Activated CD8-positive, alpha-beta memory T cell treated with anti-CD3 and anti-CD28 coated beads, Interleukin-2, amount 50 U/mL, for 24 hours (primary cell): ENCODE results near the gene ARHGEF35.
"Not testable (repeated sequence)": the region's sequence is repeated elsewhere in the genome, so short reads cannot be mapped to it uniquely, and the experiment has no call there.

Source experiments
- DNase-seq: peaks from one replicate; pipeline ENCODE4 v3.0.0-alpha.2; 2020; ENCODE audit errors: extremely low read depth

ARHGEF35 gene

DNA sequence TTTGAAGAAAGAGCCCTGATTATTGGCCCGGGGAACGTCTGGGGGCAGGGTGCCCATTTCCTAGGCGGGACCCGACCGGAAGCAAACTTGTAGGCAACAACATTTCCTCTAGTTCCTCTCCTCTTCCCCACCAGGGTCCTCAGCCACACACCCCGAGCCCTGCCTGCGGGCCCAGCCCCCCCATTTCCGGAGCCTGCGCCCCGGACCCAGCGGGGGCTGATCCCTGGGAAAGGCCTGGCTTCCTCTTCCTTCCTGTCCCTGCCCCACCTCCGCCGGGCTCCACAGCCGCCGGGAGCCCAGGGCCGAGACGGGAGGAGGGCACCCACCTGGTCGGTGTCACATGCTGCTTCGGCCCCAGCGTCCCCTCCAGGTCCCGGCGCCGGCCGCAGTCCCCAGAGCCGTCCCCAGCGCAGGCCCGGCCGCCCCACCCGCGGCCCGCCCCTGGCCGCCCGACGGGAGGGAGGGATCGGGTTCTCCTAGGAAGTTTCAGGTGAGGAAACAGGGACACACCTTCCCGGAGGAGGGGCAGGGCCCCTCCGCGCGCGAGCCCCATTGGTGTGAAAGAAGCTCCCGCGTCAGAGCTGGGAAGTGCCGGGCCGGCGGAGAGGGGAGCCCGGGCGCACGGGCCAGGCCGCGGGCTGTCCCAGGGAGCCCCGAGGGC, at the start of gene ARHGEF35:
ARHGEF35 (minus strand) TSS at position 622 of the 661 bp plus-strand sequence. CDS start 7,450 bp downstream, outside the sequence.
- DNase-seq, result not testable (repeated sequence)

DNA sequence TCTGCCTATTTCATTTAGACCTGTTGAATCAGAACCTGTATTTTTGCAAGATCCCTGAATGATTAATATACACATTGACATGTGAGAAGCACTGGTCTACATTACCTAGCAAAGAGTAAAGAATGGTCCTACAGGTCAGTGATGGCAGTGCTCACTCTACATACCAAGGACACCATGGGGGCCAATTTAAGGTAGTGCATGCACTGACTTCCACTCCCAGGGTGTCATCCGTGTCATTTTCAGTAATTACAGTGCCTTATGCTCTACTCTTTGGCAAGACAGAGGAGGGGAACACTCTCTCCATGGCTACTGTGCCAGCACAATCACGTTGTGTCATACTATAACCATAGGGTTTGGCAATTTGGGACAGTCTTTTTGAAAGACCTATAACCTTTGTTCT, 49.7 kb upstream of the ARHGEF35 start:
- not testable (repeated sequence) for DNase-seq

DNA sequence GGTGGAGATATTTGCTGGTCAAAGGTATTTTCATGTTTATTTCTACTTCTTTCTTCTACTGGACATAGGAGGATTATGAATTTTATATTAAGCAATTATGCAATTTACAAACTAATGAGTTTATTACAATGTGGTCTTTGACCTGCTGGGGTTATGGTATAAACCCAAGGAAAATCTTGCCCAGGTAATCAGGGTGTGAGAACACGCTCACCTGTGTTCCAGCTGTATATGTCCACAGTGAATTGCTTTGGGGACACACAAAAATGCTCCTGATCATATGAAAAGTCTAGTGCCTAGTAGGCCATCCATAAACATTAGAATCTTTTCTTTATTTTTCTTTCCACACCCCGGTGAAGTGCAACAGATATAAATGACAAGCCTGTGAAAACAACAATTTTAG, 43.7 kb upstream of the ARHGEF35 start, which contains the start of gene OR2A42:
OR2A42 (minus strand) TSS at position 241 of the 400 bp plus-strand sequence. CDS start 6,762 bp downstream, outside the sequence.
- not testable (repeated sequence) for DNase-seq

DNA sequence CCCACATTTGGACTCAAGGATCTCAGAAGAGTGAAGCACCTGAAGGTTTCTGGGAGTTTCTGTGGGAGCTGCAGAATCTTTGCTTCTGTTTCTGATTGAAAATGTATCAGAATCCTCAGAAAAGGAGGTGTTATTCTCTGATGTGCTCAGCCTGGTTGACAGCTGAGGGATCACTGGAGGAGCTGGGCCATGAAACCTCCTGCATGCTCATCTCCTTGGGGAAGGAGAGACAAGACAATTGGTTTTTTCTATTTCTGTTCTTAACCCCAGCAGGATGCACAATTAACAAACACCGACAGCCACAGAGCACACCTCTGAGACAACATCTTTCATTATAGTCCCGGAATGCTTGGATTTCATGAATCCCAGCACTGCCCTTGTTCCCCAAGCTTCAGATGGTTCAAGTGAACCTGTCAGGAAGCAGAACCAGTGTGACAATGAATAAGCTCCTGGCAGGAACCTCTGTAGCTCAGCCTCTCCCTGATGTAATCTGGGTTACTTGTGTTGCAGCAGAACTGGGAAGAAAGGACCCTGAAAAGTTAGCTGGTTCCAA, 43.0 kb upstream of the ARHGEF35 start:
- not testable (repeated sequence) for DNase-seq

DNA sequence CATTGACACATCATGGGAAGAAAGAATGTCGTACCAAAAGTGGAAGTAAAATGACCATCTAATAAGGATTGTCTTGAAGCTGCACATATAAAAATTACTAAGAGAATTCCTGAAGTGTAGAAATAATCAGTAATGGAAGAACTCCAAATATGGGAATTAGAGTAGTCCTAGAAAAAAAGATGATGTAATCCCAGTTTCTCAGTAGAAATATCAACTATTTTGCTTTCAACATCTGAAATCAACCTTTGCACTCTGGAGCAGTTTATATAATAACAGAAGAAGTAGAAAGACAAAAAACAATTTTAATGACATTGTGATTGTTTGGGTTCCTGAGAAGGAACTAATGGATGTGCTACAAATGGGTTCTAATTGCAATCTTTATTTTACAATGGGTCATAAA, 37.4 kb upstream of the ARHGEF35 start:
- DNase-seq, result not testable (repeated sequence)

DNA sequence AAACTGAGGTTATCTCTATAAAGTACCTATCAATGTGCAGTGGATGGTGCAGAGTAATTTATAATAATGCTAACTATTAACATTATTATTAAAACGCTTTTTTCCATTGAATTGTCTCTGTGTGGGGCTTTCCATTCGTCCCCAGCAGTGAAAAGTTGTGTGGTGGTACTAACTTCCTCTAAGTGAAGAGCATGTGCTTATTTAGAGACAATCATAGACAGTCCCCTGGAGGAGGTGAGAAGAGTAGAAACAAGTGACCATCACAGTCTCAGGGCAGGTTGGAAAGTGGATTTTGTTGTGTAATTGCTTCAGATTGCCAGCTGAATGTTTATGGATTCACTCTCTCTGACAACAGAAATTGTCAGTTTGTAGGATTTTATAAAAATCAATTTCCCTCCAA, 35.4 kb upstream of the ARHGEF35 start:
- DNase-seq, result not testable (repeated sequence)

DNA sequence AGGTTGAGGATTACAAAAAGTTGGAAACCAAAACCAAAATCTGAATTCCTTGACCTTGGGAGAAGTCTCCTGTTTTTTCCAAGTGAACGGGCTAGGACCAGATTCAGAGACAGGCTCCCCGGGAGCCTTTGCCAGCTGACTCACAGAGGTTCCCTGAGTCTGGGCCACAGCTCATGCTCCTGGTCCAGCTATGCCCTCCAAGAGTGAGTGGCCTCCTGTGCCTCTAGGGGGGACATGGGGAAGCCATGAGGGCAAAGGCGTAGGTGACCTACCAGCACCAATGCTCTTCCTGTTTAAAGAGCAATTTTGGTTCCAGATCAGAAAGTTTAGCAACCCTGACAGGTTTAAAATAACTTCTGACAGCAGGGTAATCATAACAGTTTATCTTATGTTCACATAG, 33.2 kb upstream of the ARHGEF35 start:
- not testable (repeated sequence) for DNase-seq

DNA sequence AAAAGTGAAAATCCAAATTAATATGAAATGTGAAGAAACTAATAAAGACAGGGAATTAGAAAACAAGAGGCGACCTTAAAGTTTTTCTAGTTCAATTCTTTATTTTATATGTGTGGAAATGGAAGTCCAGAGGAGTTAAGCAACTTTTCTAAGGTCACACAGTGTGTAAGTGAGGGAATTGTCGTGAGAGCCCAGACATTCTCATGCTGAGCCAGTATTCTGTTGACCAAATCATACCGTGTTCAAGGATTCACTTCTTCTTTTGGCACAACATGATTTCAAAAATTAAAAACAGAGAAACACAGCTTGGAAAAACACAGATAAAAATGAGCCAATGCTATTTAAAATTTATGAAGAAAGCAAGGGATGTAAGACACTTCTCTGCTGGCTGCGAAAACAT, 31.2 kb upstream of the ARHGEF35 start:
- DNase-seq, result not testable (repeated sequence)

DNA sequence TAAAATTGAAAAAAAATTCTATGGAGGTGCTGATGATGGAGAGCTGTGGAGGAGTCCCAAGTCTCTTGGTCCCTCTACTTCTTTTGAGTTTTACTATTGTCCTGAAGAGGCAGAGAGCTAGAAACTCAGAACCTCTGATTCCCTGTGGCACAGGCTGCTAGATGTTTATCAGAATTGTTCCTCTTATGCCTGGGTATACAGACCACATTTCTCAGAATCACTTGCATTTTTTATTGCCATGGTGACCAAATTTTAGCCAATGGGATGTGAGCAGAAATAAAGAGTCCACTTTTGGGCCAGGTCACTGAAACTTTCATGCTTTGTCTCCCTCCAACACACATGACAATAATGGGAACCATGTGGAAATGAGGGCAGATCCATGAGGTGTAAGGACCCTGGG, 28.0 kb upstream of the ARHGEF35 start:
- DNase-seq, result not testable (repeated sequence)

DNA sequence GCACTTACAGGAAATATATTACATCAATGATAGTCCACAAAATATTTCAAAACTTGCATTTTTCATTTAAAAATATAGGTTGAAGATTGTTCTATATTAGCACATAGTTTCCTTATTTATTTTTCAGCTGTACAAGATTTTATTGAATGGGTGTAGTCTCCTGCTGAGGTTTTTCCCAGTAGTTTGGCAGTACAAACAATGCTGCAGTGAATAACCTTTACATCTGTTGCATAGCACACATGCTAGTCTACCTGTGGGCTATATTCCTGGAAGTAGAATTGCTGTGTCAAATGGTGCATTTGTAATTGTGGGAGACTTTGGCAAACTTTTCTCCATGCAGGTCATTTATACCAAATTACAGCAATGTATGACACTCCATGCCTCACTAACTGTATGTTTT, 24.9 kb upstream of the ARHGEF35 start:
- DNase-seq, result not testable (repeated sequence)

DNA sequence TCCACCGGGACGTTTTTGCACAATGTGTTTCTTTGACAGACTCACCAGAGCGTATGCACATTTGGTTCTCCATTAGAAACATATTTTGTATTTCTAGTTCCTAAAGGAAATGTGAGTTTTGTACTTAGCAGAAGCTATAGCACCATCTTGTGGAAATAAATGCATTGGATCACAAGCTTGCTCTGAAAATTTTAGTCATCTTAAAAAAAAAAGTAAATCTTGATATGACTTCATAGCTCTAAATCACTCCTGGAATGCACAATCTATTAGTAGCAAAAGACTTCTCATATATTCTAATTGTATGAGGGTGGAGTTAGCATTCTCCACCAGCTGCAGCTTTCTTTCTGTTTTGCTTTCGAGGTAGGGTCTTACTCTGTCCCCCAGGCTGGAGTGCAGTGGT, 23.5 kb upstream of the ARHGEF35 start:
- DNase-seq, result not testable (repeated sequence)

DNA sequence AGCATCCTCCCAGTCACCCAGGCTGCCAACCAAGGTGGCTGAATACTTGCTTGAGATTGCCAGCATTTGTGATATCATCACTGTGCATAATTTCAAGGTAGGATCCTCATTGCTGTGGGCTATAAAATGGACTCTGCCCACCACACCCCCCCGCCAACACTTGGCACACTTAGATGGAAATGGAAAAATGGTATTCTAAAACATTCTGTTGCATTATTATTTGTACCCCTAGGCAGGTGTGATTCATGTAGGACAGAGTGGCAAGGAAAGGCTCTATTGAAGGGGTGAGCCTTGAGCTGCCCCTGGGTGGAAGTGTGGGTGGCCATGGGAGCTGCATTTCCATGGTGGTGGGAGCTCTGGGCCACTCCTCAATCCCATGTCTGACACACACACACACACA, 22.9 kb upstream of the ARHGEF35 start:
- not testable (repeated sequence) for DNase-seq

DNA sequence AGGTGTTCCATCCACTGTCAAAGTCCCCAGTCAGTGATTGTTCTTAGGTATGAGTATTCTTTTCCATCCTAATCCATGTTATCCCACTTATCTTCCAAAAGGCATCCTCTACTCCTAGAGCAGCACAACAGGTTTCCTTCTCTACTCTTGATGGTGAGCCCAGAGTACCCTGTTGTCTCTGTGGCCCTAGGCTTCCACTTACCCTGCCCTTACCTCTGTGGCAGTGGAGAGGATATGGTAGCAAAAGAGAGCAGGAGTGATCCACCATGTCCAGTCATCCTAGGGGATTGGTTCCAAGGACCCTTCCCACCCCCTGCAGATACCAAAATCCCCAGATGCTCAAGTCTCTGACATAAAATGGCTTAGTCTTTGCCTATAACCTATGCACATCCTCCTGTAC, 21.6 kb upstream of the ARHGEF35 start:
- not testable (repeated sequence) for DNase-seq

DNA sequence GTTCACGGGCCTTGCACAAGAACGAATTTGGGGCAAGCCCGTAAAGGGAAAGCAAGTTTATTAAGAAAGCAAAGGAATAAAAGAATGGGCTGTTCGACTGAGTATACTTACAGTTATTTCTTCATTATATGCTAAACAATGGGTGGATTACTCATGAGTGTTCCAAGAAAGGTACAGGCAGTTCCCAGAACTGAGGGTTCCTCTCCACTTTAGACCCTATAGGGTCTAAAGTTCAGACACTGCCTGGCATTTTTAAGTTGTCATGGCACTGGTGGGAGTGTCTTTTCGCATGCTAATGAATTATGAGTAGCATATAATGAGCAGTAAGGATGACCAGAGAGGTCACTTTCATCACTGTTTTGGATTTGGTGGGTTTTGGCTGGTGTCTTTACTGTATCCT, 9.7 kb upstream of the ARHGEF35 start:
- not testable (repeated sequence) for DNase-seq

DNA sequence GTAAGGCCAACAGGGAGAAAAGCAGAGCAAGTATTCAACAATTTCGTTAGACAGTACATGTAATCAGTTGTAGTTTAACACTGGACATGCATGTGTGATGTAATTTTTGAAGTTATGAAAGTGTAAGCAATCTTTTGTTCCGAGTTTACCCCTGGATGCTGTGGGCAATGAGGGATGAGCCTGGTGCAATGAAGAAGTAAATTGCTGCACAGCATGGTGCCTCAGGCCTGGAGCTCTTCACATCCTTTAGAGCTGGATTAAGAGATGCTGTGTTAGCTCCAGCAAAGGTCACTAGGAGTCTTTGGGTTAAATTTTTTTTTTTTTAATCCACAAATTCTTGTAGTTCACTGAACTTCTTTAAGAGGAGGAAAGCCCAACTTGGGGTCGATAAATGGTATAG, 7.5 kb upstream of the ARHGEF35 start:
- not testable (repeated sequence) for DNase-seq

DNA sequence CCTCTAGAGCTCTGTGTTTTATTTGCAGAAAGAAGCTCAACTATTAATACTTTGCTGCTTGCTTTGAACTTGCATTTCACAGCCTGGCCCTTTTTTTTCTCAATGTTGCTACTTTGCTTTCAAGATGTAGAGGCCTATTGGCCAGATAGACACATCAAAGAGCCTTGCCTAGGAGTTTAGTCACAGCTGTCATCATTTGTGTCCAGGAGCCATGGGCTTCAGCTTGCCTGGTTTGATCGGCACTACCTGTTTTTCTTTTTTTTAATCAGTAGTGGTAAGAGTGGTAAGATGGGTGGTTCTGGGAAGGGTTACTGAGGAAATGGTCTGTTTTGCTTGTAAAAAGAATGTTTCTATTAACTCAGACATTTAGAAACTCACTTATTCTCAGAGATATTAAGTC, 6.3 kb upstream of the ARHGEF35 start:
- DNase-seq, result not testable (repeated sequence)

DNA sequence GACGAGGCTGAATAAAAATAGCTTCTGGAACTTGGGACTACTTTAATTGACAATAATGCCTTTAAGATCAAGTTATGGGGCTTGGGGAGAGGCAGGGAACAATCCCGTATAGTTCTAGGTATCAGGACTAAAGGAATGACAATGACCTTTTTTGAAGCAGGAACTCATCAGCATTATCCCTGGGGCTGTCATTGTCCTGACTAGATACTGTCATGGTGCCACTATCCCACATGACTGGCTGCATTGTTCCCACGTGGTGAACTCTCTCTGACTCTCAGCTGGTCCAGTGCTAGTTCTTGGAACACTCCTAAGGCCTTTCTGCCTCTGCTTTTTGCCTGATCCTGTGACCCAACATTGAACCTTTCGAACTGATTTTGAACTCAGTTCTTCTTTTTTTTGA, 3.3 kb upstream of the ARHGEF35 start:
- DNase-seq, result not testable (repeated sequence)

DNA sequence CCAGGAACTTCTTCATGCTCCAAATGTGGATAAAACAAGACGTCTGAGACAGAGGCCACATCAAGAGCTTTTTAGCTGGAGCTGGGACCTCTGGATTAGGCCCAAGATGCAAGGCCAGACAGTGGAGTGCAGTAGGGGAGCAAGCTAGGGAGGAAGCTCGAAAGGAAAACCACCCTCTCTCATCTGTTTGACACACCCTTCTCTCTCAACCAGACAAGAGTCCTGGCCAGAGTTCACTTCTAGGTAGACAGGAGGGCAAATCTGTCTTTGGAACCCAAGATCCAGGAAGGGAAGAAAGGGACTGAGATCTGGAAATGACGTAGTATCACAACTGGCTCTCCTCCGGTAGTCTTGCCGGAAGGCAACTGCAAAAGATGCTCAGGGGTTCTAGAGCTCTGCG, 1.2 kb downstream of the ARHGEF35 start:
- not testable (repeated sequence) for DNase-seq

DNA sequence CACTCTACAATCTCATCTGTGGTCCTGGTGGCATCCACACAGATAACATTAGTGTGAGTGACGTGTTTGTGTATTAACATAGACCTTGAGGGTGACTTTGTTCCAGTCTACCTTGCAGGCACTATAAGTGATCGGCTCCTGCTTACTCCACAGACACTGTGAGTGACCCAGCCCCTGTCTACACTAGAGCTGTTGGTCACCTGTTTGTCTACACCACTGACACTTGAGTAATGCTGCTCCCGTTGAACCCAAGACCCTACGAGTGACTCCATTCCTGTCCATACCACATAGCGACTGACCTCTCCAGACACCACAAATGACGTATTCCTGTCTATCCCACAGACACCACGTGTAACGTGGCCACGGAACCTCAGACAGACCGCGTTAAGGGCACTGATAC, 1.9 kb downstream of the ARHGEF35 start:
- not testable (repeated sequence) for DNase-seq

DNA sequence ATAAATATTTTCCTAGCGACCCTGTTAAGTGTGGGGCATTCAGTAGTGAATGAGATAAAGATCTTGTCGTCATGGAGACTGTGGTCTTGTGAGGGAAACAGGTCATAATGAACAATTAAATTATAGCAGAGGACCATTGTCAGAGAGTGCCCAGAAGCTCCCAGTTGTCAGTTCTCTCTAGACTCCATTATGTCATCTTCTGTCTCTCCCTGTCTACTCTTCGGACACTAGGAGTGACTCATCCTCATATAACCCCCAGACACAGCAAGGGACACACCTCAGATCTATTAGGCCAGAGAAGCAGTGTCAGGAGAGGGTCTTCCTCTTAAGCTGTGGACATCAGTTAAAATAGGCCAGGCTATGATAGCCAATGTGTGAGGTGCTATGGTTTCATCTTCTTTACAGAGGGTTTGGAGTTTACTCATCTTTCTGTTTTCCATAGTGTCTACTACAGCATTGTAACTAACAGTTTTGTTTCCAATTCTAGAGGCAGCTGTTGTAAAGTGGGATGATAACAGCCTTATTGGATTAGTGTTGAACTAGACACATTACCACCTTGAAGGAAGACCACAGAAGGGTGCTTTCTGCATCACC, 7.0 kb downstream of the ARHGEF35 start:
- not testable (repeated sequence) for DNase-seq

DNA sequence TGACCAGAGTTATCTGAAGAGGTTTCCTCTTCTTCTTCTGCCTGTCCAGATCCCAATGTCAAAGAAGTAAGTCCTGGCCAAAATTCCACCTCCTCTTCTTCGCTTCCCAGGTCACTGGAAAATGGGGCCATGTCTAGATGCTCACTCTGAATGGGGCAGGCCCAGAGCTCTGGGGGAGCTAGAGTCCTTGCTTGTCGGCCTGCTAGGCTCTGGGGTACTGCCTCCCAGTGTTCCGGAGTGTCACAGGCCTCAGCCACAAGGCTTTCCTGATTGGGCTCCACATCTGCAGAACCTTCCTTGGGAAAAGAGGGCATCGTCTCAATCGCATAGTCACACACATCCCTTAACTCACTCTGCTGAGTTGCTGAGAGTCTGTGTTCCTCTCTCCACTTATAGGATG, 7.8 kb downstream of the ARHGEF35 start:
- not testable (repeated sequence) for DNase-seq

DNA sequence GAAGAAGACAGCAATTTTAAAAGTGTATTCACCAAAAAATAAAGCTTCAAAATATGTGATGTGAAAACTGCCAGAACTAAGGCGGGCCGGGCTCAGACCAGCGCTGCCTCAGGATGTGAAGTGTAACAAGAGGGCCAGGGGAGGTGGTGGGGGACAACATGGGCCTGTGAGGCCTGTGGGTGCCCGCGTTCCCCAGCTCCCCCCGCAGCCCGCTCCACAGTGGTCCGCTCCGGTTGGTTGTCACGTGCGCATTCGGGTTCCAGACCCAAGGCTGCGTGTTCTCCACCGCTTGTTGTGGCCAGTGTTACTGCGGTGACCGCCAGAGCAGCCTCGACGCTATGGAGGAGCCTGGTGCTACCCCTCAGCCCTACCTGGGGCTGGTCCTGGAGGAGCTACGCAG, 12.5 kb downstream of the ARHGEF35 start, which contains the start of gene CTAGE4:
CTAGE4 (plus strand) TSS at position 301 of the 400 bp plus-strand sequence; CDS start at position 339, 38 bp downstream.
- DNase-seq, result not testable (repeated sequence)

DNA sequence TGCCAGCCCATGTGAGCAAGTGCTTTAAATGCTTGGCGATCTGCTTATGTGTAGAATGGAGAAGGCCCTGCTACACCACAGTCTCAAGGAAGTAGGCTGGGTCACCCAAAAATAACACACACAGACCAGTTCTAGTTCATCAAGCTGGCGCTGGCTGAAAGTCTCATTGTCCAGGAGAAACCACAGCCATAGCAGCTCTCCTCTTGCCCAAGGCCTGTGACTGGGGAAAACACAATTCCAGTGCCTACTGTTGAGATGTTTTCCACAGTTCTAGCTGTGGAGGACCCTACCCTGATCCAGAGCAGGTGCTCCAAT, 16.5 kb downstream of the ARHGEF35 start:
- DNase-seq, result not testable (repeated sequence)
